GM21737 (cell line): ENCODE data around the gene CD68.
A peak's percentile ranks its signal among the peaks of the same experiment; 100 is the strongest.
"Not testable (repeated sequence)": the region's sequence is repeated elsewhere in the genome, so short reads cannot be mapped to it uniquely, and the experiment has no call there.

Source experiments
- ATAC-seq: cut with Tn5 transposase; IDR thresholded peaks from one replicate; pipeline ENCODE4 v1.9.1; 2021; ENCODE audit warnings: mild to moderate bottlenecking, moderate library complexity; ENCODE audit not compliant: unreplicated experiment

The CD68 gene

GRCh38 chr17:7577327-7578199 is 1.9 kb upstream of the CD68 start:
- no peak for ATAC-seq

GRCh38 chr17:7579834-7580603 is 581 bp downstream of the CD68 start:
- ATAC-seq: no peak

GRCh38 chr17:7580604-7581575 is 1.5 kb downstream of the CD68 start:
- ATAC-seq: no peak

GRCh38 chr17:7582396-7583252 is 3.2 kb downstream of the CD68 start:
- no peak for ATAC-seq

GRCh38 chr17:7583253-7584109 is 4.0 kb downstream of the CD68 start, which contains the start of gene MPDU1:
MPDU1 (plus strand) TSS chr17:7583852; CDS start chr17:7583863, 11 bp downstream.
- ATAC-seq: peak; percentile 50

GRCh38 chr17:7586673-7587419 is 7.4 kb downstream of the CD68 start:
- ATAC-seq: no peak

- ATAC-seq: no peak
Observed at GRCh38 chr17:7587420-7588151, 8.1 kb downstream of the CD68 start.

- ATAC-seq: no peak
Observed at GRCh38 chr17:7588553-7589203, 9.2 kb downstream of the CD68 start.

GRCh38 chr17:7589204-7589868 is 9.9 kb downstream of the CD68 start:
- ATAC-seq: no peak

GRCh38 chr17:7589891-7590691 is 10.7 kb downstream of the CD68 start, which contains the start of gene SOX15:
SOX15 (minus strand) TSS chr17:7590094; CDS start chr17:7589676, 418 bp downstream.
- ATAC-seq: no peak

GRCh38 chr17:7590743-7591142 is 11.3 kb downstream of the CD68 start:
- ATAC-seq: no peak

GRCh38 chr17:7591596-7591995 is 12.2 kb downstream of the CD68 start:
- ATAC-seq: no peak

GRCh38 chr17:7592422-7593021 is 13.1 kb downstream of the CD68 start:
- ATAC-seq: no peak

- ATAC-seq: no peak
Observed at GRCh38 chr17:7593296-7593695, 13.9 kb downstream of the CD68 start.

GRCh38 chr17:7597561-7597960 is 18.1 kb downstream of the CD68 start:
- not testable (repeated sequence) for ATAC-seq
